Pancreas (tissue), 10 donors: ENCODE results near the gene MYOM1. TPM values are rescaled to one million over a fixed set of nuclear protein-coding genes. Genes with fewer than 3 reads are reported as not detected.

Experiments
- ATAC-seq, 4 donors: fragments of 200-7000 bp; cut with Tn5 transposase; one replicate each; pipeline versions ENCODE4 v1.8.0 to v1.9.1; 2020; ENCODE audit warnings: mild to moderate bottlenecking in 4 of 4, moderate library complexity in 4 of 4
- DNase-seq, 6 donors: peaks; one replicate each; pipeline ENCODE4 v3.0.0-alpha.2; 2020
- FAIRE-seq: peaks from 2 replicates; lab custom pipeline; 2012; peaks lifted over from hg19 to GRCh38; lab: Jason Lieb, UNC
- H3K27ac ChIP-seq, 4 donors: fragments of 200-600 bp; sonication (generic); 1 replicate in 3 of 4; 2 replicates in 1 of 4; pipeline versions ENCODE4 v1.5.0 to v1.8.0; 2020
- H3K27me3 ChIP-seq, 4 donors: fragments of 200-600 bp; one replicate each; pipeline ENCODE4 v1.8.0; 2021
- H3K36me3 ChIP-seq, 3 donors: fragments of 200-600 bp; sonication (generic) in 1 of 3; one replicate each; pipeline versions ENCODE4 v1.5.0 to v1.8.0; 2020 to 2021
- H3K4me1 ChIP-seq, 3 donors: fragments of 200-600 bp; one replicate each; pipeline ENCODE4 v1.8.0; 2021
- H3K4me3 ChIP-seq, 4 donors: fragments of 200-600 bp; sonication (generic) in 2 of 4; one replicate each; pipeline versions ENCODE4 v1.5.0 to v1.8.0; 2020 to 2021
- H3K9me3 ChIP-seq, 4 donors: fragments of 200-600 bp; one replicate each; pipeline ENCODE4 v1.8.0; 2021
- WGBS, 2 donors: extraction: QIAGEN DNeasy Blood & Tissue Kit; methylation state at CpG; one replicate each; pipeline ENCODE4 v1.1.7; 2013; 5-methylcytosine and 5-hydroxymethylcytosine counted together
- intact Hi-C, 3 donors: fragments of 100-400 bp; cut with DNase I; formaldehyde crosslinking; loops; one replicate each; pipeline versions ENCODE4 v1.11.1 to v1.14.2; 2022
- polyA plus RNA-seq, 2 donors: library from polyadenylated mRNA; stranded (reverse); fragments of 200-250 nt; gene quantifications; one replicate each; pipeline ENCODE4 v1.2.3, GENCODE V29; 2013
- total RNA-seq, 6 donors: library from RNA; stranded (reverse); fragmentation: NEBNext Ultra II Directional in 4 of 6; extraction: Animal tissue kit (Norgen Biotek cat#: 25700) in 4 of 6; gene quantifications; one replicate each; pipeline versions ENCODE4 v1.2.1 to v1.2.4, GENCODE V29; 2021 to 2023
- TF ChIP-seq, protein P1 (sequence below), 4 donors: fragments of 200-600 bp; sonication (generic) in 3 of 4; IDR thresholded peaks; one replicate each; pipeline versions ENCODE4 v1.5.0 to v1.8.0; 2021; ENCODE audit warnings: antibody characterized with exemption in 4 of 4
- donor health status: healthy with polysubstance abuse.
- donor health status: DM: no; HTN: no; CAD: no; lungs with moderate emphysema.
- donor health status: DM: no; HTN: no; CAD: no.
- donor health status: control.
- donor health status: control.
- donor health status: Bipolar disorder and iron deficiency.
- donor health status: DM: yes; HTN: yes; CAD: no.
- donor health status: DM: no; HTN: no; CAD: no.
- donor health status: DM: no; HTN: no; CAD: no.
- donor health status: DM: yes; HTN: yes; CAD: no.

Gene MYOM1
- total and polyA plus RNA-seq, 8 donors, result 4.7 to 18.2 (median 14.2) TPM

DNA sequence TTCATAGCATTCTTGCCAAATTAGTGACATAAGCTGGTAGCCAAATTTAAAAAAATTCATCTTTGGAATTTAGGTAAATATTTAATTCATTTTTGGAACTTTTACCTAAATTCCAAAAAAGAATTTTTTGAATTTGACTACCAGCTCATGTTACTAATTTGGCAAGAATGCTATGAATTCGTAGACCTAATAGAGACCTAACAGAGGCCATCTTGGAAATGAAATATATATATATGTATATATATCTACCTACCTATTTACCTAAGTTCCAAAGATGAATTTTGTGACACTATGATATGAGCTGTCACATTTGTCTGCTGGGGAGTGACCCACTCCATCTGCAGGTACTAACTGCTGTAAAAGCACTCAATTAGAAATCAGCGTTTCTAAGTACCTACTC, 65.6 kb downstream of the MYOM1 start:
- H3K27ac ChIP-seq, result no peak overlapping the region
- no peaks in the 10 kb centered on the region for H3K36me3 ChIP-seq
- H3K27me3 ChIP-seq, result no peaks in the 10 kb centered on the region
- no peaks in the 10 kb centered on the region for H3K9me3 ChIP-seq
- ATAC-seq (no peak), DNase-seq (no peak), FAIRE-seq (no peak)
- H3K4me3 ChIP-seq, result no peak overlapping the region
- peaks cover 0 to 12% (median 7%) of the 10 kb centered on the region in 3 donors for H3K4me1 ChIP-seq
- 88 to 94% methylated on average over 2 of the region's 2 CpGs for WGBS, 2 donors
- intact Hi-C loops, result loop anchor here in 1 of 3 donors (10.0 kb wide), 1 partner anchor 219 kb away; no protein-coding TSS in a partner anchor
- TF ChIP-seq, protein P1, sequence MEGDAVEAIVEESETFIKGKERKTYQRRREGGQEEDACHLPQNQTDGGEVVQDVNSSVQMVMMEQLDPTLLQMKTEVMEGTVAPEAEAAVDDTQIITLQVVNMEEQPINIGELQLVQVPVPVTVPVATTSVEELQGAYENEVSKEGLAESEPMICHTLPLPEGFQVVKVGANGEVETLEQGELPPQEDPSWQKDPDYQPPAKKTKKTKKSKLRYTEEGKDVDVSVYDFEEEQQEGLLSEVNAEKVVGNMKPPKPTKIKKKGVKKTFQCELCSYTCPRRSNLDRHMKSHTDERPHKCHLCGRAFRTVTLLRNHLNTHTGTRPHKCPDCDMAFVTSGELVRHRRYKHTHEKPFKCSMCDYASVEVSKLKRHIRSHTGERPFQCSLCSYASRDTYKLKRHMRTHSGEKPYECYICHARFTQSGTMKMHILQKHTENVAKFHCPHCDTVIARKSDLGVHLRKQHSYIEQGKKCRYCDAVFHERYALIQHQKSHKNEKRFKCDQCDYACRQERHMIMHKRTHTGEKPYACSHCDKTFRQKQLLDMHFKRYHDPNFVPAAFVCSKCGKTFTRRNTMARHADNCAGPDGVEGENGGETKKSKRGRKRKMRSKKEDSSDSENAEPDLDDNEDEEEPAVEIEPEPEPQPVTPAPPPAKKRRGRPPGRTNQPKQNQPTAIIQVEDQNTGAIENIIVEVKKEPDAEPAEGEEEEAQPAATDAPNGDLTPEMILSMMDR (IDR thresholded peaks at IDR 0.05), result no peak

DNA sequence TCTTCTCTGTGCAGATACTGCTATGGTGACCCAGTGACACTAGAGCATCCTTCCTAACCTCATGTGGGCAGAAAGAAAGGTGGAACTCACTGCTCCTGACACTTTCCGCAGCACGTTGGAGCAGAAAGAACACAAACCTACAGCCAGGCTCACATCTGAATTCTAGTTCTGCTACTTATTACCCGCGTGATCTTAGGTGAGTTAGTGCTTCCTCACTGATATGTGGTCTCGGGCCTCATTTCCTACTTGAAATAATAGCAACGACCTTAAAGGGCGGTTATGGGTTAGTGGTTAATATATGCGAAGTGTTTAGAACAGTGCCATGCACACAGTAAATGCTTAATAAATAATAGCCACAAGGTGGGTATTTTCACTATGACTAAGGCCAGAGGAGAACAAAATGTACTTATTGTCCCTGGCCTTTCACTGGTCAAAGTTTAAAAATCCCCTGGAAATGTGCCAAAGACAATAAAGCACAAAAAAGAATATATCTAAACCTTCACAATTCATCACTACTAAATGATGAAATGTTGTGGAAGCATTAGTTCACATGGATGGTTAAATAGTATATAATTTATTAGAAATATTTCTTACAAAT, 66.6 kb downstream of the MYOM1 start:
- TF ChIP-seq, protein P1 (IDR thresholded peaks at IDR 0.05), result no peak

DNA sequence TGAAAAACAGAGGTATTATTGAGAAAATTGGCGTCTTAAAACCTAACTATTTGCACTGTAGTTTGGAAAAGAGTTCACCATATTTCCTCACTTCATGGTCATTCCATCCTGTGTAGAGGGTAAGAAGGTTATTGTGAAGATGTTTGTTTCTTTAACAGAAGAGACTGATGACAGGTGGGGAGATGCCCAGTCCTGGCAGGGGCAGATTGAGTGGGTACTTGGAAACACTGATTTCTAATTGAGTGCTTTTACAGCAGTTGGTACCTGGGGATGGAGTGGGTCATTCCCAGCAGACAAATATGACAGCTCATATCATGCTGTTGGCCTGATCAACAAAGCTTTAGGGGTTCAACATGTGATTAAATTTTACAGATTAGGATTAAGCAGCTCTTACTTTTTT, 67.5 kb downstream of the MYOM1 start:
- TF ChIP-seq, protein P1 (IDR thresholded peaks at IDR 0.05), result no peak
- intact Hi-C loops, result loop anchor here in 1 of 3 donors (10.0 kb wide), 1 partner anchor 217 kb away; no protein-coding TSS in a partner anchor

More for the DNA sequence above, 66.6 kb downstream of the MYOM1 start:
- FAIRE-seq (no peak), ATAC-seq (peak in 3 of 4 donors; percentile 46 to 70 (median 66)), DNase-seq (no peak)
- intact Hi-C loops, result loop anchor here in 1 of 3 donors (10.0 kb wide), 1 partner anchor 218 kb away; no protein-coding TSS in a partner anchor
- WGBS, 2 donors, result 75 to 77% methylated on average over 8 of the region's 8 CpGs
- H3K4me1 ChIP-seq, result peaks cover 0 to 12% (median 7%) of the 10 kb centered on the region in 3 donors
- H3K4me3 ChIP-seq, result no peak overlapping the region
- H3K27me3 ChIP-seq, result no peaks in the 10 kb centered on the region
- no peaks in the 10 kb centered on the region for H3K9me3 ChIP-seq
- peak overlapping the region in 3 of 4 donors; percentile 13 to 28 (median 26) for H3K27ac ChIP-seq
- H3K36me3 ChIP-seq, result no peaks in the 10 kb centered on the region

DNA sequence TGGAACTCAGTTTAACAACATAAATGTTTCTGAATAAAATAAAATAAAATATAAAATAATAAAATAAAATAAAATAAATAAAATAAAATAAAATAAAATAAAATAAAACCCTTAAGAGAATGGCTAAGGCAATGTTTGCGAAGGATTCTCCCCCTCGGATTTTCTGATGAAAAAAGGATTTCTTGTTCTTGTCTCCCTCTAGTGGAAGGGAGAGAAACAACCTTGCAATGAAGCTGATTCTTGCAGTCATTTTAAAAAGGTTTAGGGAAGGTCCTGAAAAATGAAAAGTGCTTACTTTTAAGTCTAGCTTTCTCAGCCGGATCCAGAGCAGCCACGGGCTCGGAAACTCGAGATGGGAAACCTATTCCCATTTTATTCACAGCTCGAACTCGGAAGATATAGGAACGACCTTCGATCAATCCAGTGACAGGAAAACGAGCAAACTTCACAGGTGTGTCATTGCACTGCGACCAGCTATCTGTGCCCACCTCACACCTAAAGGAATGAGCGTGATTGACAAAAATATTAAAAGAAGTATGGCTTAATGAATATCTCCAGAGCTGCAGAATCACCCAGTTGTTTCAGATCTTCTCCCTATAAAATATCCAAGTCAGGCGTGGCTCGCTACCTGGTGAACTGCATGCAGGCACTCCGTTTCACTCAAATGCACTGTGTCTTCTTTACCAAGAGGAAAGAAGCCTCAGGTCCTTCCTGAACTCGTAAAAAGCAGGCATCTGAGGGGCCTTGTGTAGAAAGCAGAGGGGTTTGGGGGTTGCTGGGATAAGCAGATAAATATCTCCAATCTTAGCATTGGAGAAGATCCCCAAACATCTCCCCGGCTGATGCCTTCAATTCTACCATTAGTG, 68.1 kb downstream of the MYOM1 start:
- WGBS, 2 donors, result 53 to 58% methylated on average over 18 of the region's 18 CpGs
- peak; percentile 96 for FAIRE-seq
- Histone ChIP-seq H3K9me3 (no peaks in the 10 kb centered on the region), H3K27ac (no peak overlapping the region), H3K27me3 (no peaks in the 10 kb centered on the region), H3K36me3 (no peaks in the 10 kb centered on the region), H3K4me1 (peaks cover 0 to 12% (median 7%) of the 10 kb centered on the region in 3 donors), H3K4me3 (no peak overlapping the region)
- intact Hi-C loops, result loop anchor here in 1 of 3 donors (10.0 kb wide), 1 partner anchor 217 kb away; no protein-coding TSS in a partner anchor
- DNase-seq, result no peak
- TF ChIP-seq, protein P1 (IDR thresholded peaks at IDR 0.05), result peak; percentile 43 to 74 (median 64)
- peak; percentile 41 to 65 (median 54) for ATAC-seq

More for the DNA sequence above, 67.5 kb downstream of the MYOM1 start:
- H3K27me3 ChIP-seq, result no peaks in the 10 kb centered on the region
- H3K9me3 ChIP-seq, result no peaks in the 10 kb centered on the region
- DNase-seq (no peak), ATAC-seq (no peak), FAIRE-seq (no peak)
- peaks cover 0 to 12% (median 7%) of the 10 kb centered on the region in 3 donors for H3K4me1 ChIP-seq
- no peak overlapping the region for H3K4me3 ChIP-seq
- 49 to 85% methylated on average over 1 of the region's 1 CpG for WGBS, 2 donors
- H3K36me3 ChIP-seq, result no peaks in the 10 kb centered on the region
- H3K27ac ChIP-seq, result no peak overlapping the region
